Spinal cord (tissue), 10 donors: ENCODE measurements around the gene EFHD2. TPM values are rescaled to one million over a fixed set of nuclear protein-coding genes. Genes with fewer than 3 reads are reported as not detected.

Source experiments
- DNase-seq, 6 donors: peaks; one replicate each; pipeline versions ENCODE4 v3.0.0 to v3.0.0-alpha.2; 2013 to 2015; ENCODE audit warnings: low spot score in 6 of 6, low read depth in 4 of 6
- H3K27ac ChIP-seq: one replicate; pipeline ENCODE4 v1.5.1; 2013; ENCODE audit warnings: low read depth, low read length, control low read depth
- H3K27me3 ChIP-seq: one replicate; pipeline ENCODE4 v1.6.1; 2013; ENCODE audit warnings: low read length; ENCODE audit not compliant: control insufficient read depth, insufficient read depth
- H3K36me3 ChIP-seq: one replicate; pipeline ENCODE4 v1.6.1; 2013; ENCODE audit warnings: low read length; ENCODE audit not compliant: control insufficient read depth, insufficient read depth
- H3K4me1 ChIP-seq: one replicate; pipeline ENCODE4 v1.6.1; 2013; ENCODE audit warnings: low read length; ENCODE audit not compliant: control insufficient read depth, insufficient read depth
- H3K4me3 ChIP-seq: one replicate; pipeline ENCODE4 v1.5.1; 2013; ENCODE audit warnings: low read depth, low read length, control low read depth
- H3K9me3 ChIP-seq: one replicate; pipeline ENCODE4 v1.6.1; 2013; ENCODE audit warnings: low read length; ENCODE audit not compliant: control insufficient read depth, insufficient read depth
- WGBS: methylation state at CpG from one replicate; pipeline ENCODE4 v1.1.5; 2013; ENCODE audit warnings: missing lambda C conversion rate; ENCODE audit not compliant: insufficient coverage; 5-methylcytosine and 5-hydroxymethylcytosine counted together
- polyA plus RNA-seq, 2 donors: library from polyadenylated mRNA; unstranded; fragments of 120-200 nt; gene quantifications; one replicate each; pipeline ENCODE4 v1.2.1, GENCODE V29; 2013; ENCODE audit not compliant: insufficient read length in 2 of 2
- total RNA-seq, 2 donors: library from RNA; depleted of rRNA in 1 of 2; stranded (reverse); fragments of 120-200 nt in 1 of 2; fragments of >200 nt in 1 of 2; gene quantifications; one replicate each; pipeline versions ENCODE4 v1.2.3 to v1.2.4, GENCODE V29; 2013 to 2014
- donor health status: healthy.

Gene EFHD2
- total and polyA plus RNA-seq, 4 donors = 10.8 to 45.8 (median 28.8) TPM

DNA sequence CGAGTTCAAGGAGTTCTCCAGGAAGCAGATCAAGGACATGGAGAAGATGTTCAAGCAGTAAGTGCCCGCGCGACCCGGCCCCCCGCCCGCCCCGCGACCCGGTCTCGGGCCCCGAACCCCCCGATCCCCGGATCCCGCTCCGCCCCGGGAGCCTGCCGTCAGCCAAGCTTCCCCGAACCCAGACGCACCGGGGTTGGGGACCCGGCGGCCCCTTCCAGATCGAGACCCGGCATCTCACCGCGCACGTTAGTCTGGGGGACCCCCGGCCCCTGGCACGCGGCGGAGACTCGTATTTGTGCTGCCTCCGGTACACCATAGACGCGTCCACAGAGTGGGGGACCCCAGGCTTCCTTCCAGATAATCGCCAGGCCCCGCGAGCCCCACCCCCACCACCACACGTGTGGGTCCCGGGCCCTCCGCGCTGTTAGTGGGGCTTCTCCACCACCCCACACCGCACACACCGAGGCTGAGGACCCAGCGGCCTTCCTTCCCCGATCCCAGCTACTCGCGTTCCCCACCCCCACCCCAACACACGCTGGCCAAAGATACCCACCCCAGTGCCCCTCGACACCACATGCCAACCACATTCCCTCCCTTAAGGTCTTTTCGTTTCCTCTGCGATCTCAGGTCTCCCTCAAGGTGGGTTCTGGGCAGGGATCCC is 665 bp downstream of the EFHD2 start:
- peak in 1 of 6 donors; percentile 32 for DNase-seq
- Histone ChIP-seq H3K4me3 (peak overlapping the region; percentile 58), H3K4me1 (peaks cover 56% of the 10 kb centered on the region), H3K27ac (no peak overlapping the region), H3K36me3 (peaks cover 21% of the 10 kb centered on the region), H3K9me3 (no peaks in the 10 kb centered on the region), H3K27me3 (no peaks in the 10 kb centered on the region)
- WGBS = under 1% methylated on average over 53 of the region's 53 CpGs

- Histone ChIP-seq H3K36me3 (peaks cover 24% of the 10 kb centered on the region), H3K27ac (no peak overlapping the region), H3K27me3 (no peaks in the 10 kb centered on the region), H3K4me1 (peaks cover 58% of the 10 kb centered on the region), H3K9me3 (no peaks in the 10 kb centered on the region), H3K4me3 (peak overlapping the region; percentile 58)
- DNase-seq = no peak
- 20% methylated on average over 7 of the region's 11 CpGs for WGBS
These were observed 1.2 kb downstream of the EFHD2 start for GRCh38 chr1:15410884-15411245.

GRCh38 chr1:15411593-15412137 is 2.0 kb downstream of the EFHD2 start:
- Histone ChIP-seq H3K27ac (peak overlapping the region; percentile 15), H3K4me1 (peaks cover 66% of the 10 kb centered on the region), H3K4me3 (peak overlapping the region; percentile 58), H3K27me3 (no peaks in the 10 kb centered on the region), H3K9me3 (no peaks in the 10 kb centered on the region), H3K36me3 (peaks cover 29% of the 10 kb centered on the region)
- no peak for DNase-seq
- 36% methylated on average over 10 of the region's 12 CpGs for WGBS

GRCh38 chr1:15412175-15412800 is 2.6 kb downstream of the EFHD2 start:
- no peaks in the 10 kb centered on the region for H3K9me3 ChIP-seq
- H3K4me3 ChIP-seq = no peak overlapping the region
- peak in 1 of 6 donors; percentile 43 for DNase-seq
- H3K27ac ChIP-seq = peak overlapping the region; percentile 61
- peaks cover 32% of the 10 kb centered on the region for H3K36me3 ChIP-seq
- 45% methylated on average over 13 of the region's 16 CpGs for WGBS
- H3K27me3 ChIP-seq = no peaks in the 10 kb centered on the region
- peaks cover 66% of the 10 kb centered on the region for H3K4me1 ChIP-seq

- Histone ChIP-seq H3K4me1 (peaks cover 66% of the 10 kb centered on the region), H3K27me3 (no peaks in the 10 kb centered on the region), H3K4me3 (no peak overlapping the region), H3K27ac (peak overlapping the region; percentile 61), H3K9me3 (no peaks in the 10 kb centered on the region), H3K36me3 (peaks cover 32% of the 10 kb centered on the region)
- DNase-seq = peak in 2 of 6 donors; percentile 44 to 76
- WGBS = 45% methylated on average over 10 of the region's 11 CpGs
These were observed 3.2 kb downstream of the EFHD2 start for GRCh38 chr1:15412843-15413242.

DNA sequence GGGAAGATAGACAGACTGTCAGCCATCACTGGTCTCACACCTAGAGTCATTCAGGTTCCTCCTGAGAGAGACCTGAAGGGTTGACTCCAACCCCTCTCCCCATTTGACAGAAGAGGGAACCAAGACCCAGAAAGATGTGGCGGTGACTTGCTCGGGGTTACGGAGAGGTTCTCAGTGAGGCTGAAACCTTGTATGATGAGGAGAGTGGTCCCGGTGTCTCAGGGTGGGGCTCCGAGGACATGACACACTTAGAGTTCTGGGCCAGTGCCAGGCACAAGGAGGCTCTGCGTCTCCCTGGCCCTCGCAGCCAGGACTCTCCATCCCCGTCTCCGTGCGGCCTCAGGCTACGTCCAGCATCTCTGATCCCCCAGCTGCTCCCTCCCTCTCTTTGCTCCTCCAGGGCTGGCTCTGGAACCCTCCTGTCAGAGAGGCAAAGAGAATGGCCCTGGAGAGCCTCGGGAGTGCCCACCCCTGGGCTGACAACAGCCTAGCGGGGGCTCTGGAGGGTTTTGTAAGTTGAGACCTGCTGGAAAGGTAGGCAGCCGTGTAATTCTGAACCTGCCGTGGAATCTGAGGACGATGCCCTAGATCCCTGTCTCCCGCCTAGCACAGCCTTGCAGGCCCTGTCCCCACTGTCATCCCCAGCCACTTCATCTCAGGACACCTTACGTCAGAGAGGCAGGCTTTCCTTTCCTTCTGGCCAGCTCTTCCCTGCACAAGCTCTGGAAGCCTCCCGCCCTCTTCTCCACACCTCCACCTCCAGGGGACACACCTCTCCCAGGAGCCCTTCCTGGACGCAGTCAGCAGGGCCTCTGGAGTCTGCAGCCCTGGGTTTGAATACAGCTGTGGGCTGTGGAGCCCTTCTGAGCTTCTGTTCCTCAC is 4.1 kb downstream of the EFHD2 start:
- Histone ChIP-seq H3K27me3 (no peaks in the 10 kb centered on the region), H3K4me3 (no peak overlapping the region), H3K9me3 (no peaks in the 10 kb centered on the region), H3K36me3 (peaks cover 32% of the 10 kb centered on the region), H3K27ac (no peak overlapping the region), H3K4me1 (peaks cover 67% of the 10 kb centered on the region)
- DNase-seq = no peak
- 81% methylated on average over 20 of the region's 20 CpGs for WGBS

- Histone ChIP-seq H3K36me3 (peaks cover 37% of the 10 kb centered on the region), H3K9me3 (no peaks in the 10 kb centered on the region), H3K4me3 (no peak overlapping the region), H3K27me3 (no peaks in the 10 kb centered on the region), H3K4me1 (peaks cover 68% of the 10 kb centered on the region), H3K27ac (no peak overlapping the region)
- DNase-seq = peak in 1 of 6 donors; percentile 71
- whole genome bisulfite sequencing = 69% methylated on average over 9 of the region's 10 CpGs
These were observed 4.8 kb downstream of the EFHD2 start for GRCh38 chr1:15414445-15414983.

DNA sequence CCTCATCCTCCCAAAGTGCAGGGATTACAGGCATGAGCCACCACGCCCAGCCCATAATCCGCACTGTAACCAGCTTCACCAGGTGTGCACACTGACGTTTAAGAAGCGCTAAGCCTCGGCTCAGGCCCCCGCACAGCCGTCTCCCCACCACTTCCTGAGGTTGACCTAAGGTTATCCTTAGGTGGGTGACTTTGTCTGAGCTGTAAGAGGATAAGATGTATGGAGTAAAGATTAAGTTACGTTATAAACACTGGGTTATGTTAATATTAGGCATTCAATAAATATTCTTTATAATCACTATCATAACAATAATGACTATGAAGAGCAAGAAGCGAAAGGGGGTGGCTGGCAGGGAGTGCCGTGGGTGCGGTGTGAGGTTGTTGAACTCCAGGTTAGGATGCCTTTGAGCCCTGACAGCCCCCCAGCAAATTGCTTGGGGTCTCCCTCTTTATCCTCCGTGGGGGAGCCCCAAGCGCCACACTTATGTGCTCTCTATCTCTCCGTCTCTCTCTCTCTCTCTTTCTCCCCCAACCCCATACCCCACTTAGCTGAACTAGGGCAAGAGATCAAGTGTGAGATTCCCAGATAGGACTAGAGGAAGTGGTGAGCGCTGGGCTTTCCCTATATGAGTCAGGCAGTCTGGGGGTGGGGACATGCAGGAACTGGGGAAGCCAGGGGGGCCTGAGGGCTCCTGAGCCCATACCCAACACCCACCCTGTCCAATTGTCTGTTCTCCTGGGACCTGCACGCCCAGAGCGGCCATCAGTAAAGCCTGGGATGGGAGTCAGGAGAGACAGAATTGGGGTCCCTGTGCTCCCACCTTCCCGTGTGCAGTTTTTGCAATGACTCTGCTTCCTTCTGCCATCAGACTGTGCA is 7.6 kb downstream of the EFHD2 start:
- no peak overlapping the region for H3K4me3 ChIP-seq
- no peaks in the 10 kb centered on the region for H3K9me3 ChIP-seq
- H3K27ac ChIP-seq = no peak overlapping the region
- 84% methylated on average over 5 of the region's 18 CpGs for WGBS
- no peak for DNase-seq
- H3K36me3 ChIP-seq = peaks cover 38% of the 10 kb centered on the region
- no peaks in the 10 kb centered on the region for H3K27me3 ChIP-seq
- H3K4me1 ChIP-seq = peaks cover 61% of the 10 kb centered on the region
